Astrocyte (in vitro differentiated cells and primary cell): ENCODE results near the gene FNDC3A.

Source experiments
- EZH2 ChIP-seq: IDR thresholded peaks from 2 replicates; pipeline ENCODE4 v1.6.1; 2012; ENCODE audit warnings: mild to moderate bottlenecking, low read length, inconsistent platforms; ENCODE audit not compliant: insufficient read depth
- TF ChIP-seq, protein P1 (sequence below): IDR thresholded peaks from 2 replicates; pipeline ENCODE4 v1.5.1; 2011; ENCODE audit warnings: low read depth, mild to moderate bottlenecking, inconsistent platforms, low read length, moderate library complexity; ENCODE audit not compliant: insufficient read depth

DNA sequence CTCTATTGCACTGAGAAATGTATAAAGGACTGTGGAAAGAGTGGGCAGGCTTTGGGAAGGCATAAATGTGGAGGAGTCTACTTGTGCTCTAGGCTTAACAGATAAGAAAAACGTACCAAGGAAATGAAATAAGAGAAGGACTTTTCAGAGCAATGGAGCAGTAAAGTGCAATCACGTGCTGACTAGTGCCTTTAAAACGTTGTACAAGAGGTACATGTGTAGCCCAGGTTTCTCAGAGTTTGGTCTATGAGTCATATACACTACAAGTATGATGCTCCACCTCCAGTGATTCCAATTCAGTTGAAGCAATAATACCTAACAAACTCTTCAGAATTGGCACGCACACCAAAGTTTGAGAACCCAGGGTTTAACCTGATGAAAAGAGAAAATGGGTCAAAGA, 13.4 kb upstream of the FNDC3A start:
- TF ChIP-seq, protein P1, sequence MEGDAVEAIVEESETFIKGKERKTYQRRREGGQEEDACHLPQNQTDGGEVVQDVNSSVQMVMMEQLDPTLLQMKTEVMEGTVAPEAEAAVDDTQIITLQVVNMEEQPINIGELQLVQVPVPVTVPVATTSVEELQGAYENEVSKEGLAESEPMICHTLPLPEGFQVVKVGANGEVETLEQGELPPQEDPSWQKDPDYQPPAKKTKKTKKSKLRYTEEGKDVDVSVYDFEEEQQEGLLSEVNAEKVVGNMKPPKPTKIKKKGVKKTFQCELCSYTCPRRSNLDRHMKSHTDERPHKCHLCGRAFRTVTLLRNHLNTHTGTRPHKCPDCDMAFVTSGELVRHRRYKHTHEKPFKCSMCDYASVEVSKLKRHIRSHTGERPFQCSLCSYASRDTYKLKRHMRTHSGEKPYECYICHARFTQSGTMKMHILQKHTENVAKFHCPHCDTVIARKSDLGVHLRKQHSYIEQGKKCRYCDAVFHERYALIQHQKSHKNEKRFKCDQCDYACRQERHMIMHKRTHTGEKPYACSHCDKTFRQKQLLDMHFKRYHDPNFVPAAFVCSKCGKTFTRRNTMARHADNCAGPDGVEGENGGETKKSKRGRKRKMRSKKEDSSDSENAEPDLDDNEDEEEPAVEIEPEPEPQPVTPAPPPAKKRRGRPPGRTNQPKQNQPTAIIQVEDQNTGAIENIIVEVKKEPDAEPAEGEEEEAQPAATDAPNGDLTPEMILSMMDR: no peak
- TF ChIP-seq EZH2: no peak
